Stimulated activated CD4-positive, alpha-beta T cell treated with anti-CD3 and anti-CD28 coated beads, Interleukin-15, amount 100 ng/mL, for 48 hours (primary cell): ENCODE data around the gene CBLB.

Experiments
- DNase-seq, 2 donors: peaks; one replicate each; pipeline ENCODE4 v3.0.0-alpha.2; 2020; ENCODE audit warnings: low read depth in 2 of 2

CBLB gene

GRCh38 chr3:105619651-105620050, 249.2 kb downstream of the CBLB start:
- no peak for DNase-seq

- DNase-seq, result no peak
Observed at GRCh38 chr3:105618556-105618955, 250.3 kb downstream of the CBLB start.

- DNase-seq, result no peak
Observed at GRCh38 chr3:105616374-105617121, 252.3 kb downstream of the CBLB start.

GRCh38 chr3:105615814-105616213, 253.0 kb downstream of the CBLB start:
- no peak for DNase-seq

GRCh38 chr3:105614288-105615030, 254.4 kb downstream of the CBLB start:
- no peak for DNase-seq

DNA sequence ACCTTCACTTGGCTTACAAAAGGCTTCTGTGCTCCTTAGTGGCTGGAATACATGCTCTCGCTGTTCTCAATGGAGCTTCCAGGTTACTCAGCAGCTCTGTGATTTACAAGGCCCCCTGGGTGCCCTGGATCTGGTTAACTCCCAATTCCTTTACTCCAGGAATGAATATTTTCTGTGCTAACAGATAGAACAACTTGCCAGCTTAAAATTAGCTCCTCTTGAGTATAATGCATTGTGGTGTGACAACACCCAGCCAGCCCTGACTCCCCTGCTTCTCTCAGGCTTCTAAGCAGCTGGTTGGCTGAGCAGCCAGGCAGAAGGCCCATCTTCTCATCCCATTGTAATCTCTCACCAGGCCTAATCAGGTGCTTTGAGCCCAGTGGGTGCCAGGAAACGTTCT, 255.7 kb downstream of the CBLB start:
- no peak for DNase-seq

DNA sequence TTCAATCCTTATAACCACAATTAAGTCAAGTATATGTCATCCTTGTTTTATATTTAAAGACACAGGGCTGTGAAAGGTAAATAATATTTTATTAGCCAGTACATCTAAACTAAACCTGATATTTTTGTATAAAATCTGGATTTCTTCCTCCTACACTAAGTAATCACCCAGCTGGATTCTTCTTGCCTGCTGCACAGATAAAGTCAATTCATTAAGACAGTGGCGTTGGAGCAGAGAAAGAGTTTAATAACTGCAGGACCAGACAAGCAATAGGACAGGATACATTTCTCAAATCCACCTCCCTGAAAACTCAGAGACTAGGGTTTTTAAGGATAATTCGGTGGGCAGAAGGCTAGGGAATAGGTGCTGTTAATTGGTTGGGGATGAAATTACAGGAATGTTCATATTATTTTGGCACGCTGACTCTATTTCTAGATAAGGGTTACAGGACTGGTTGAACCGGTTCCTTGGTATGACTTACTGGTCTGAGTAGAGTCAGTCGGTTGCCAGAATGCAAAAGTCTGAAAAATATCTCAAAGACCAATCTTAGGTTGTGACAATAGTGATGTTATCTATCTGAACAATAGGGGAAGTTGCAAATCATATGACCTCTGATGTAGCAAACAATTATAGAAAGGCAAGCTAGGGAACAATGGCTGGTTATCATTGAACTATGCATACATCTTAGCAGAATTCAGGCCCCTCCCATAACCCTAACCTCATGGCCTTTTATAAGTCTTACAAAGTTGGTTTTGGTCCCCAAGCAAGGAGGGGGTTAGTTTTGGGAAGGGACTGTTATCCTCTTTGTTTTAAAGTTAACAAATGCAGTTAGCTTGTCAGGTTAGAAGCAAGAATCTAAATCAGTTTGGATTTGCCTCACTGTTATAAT, 257.3 kb downstream of the CBLB start:
- DNase-seq, result no peak

DNA sequence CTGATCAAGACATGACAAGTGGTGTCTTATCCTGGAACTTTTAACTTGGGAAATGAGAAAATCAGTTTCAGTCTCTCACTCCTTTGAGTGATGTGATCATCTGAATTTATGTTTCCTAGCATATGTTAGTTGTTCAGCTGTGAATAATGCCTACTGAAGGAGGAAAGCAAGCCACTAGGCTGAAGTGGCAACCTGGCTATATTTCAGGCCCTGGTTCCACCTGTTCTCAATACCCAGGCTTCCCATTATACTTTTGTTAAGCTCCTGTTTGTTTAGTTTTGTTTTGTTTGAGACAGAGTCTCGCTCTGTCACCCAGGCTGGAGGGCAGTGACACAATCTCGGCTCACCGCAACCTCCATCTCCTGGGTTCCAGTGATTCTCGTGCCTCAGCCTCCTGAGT, 258.3 kb downstream of the CBLB start:
- no peak for DNase-seq

- DNase-seq, result no peak
Observed at GRCh38 chr3:105608623-105609022, 260.2 kb downstream of the CBLB start.

GRCh38 chr3:105606016-105606415, 262.8 kb downstream of the CBLB start:
- DNase-seq, result no peak
